Esophagus squamous epithelium (tissue), 4 donors: ENCODE results near the gene CDKL2.

Experiments used
- POLR2A ChIP-seq, 4 donors: fragments of 450-650 bp; IDR thresholded peaks; one replicate each; pipeline ENCODE4 v1.6.1; 2017; ENCODE audit warnings: antibody characterized with exemption in 4 of 4, mild to moderate bottlenecking in 4 of 4, moderate library complexity in 3 of 4
- TF ChIP-seq, protein P1 (sequence below), 6 experiments: fragments of 450-650 bp in 4 of 6; fragments of 200-600 bp in 2 of 6; sonication (generic) in 2 of 6; IDR thresholded peaks; one replicate each; pipeline ENCODE4 v1.5.1; 2016 to 2019; ENCODE audit warnings: antibody characterized with exemption in 6 of 6, mild to moderate bottlenecking in 4 of 6, moderate library complexity in 4 of 6

DNA sequence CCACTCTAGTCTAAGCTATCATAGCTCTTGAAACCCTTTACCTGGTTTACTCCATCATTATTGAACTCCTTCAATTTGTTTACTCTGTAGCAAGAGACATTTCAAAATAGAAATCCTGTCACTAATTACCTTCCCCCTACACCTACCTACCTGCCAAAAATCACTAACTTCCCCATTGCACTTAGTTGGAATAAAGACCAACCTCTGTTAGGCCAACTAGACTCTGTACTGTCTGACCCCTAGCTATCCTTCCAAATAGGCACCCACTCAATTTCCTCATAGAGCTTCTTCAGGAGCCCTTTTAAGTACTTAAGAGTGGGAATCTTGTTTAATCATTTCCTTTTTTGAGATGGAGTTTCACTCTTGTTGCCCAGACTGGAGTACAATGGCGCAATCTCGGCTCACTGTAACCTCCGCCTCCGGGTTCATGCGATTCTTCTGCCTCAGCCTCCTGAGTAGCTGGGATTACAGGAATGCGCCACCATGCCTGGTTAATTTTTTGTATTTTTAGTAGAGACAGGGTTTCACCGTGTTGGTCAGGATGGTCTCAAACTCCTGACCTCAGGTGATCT, 8.9 kb upstream of the CDKL2 start:
- TF ChIP-seq, protein P1, sequence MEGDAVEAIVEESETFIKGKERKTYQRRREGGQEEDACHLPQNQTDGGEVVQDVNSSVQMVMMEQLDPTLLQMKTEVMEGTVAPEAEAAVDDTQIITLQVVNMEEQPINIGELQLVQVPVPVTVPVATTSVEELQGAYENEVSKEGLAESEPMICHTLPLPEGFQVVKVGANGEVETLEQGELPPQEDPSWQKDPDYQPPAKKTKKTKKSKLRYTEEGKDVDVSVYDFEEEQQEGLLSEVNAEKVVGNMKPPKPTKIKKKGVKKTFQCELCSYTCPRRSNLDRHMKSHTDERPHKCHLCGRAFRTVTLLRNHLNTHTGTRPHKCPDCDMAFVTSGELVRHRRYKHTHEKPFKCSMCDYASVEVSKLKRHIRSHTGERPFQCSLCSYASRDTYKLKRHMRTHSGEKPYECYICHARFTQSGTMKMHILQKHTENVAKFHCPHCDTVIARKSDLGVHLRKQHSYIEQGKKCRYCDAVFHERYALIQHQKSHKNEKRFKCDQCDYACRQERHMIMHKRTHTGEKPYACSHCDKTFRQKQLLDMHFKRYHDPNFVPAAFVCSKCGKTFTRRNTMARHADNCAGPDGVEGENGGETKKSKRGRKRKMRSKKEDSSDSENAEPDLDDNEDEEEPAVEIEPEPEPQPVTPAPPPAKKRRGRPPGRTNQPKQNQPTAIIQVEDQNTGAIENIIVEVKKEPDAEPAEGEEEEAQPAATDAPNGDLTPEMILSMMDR (IDR thresholded peaks at IDR 0.05), result no peak
- no peak for TF ChIP-seq POLR2A (IDR thresholded peaks at IDR 0.05)
